Stimulated activated CD4-positive, alpha-beta T cell treated with anti-CD3 and anti-CD28 coated beads, Interleukin-1b, Interleukin-23, amount 100 ng/mL, for 48 hours (primary cell): ENCODE measurements around the gene AP2A2.

ENCODE experiments used
- DNase-seq: peaks from one replicate; pipeline ENCODE4 v3.0.0-alpha.2; 2020

Gene AP2A2

DNA sequence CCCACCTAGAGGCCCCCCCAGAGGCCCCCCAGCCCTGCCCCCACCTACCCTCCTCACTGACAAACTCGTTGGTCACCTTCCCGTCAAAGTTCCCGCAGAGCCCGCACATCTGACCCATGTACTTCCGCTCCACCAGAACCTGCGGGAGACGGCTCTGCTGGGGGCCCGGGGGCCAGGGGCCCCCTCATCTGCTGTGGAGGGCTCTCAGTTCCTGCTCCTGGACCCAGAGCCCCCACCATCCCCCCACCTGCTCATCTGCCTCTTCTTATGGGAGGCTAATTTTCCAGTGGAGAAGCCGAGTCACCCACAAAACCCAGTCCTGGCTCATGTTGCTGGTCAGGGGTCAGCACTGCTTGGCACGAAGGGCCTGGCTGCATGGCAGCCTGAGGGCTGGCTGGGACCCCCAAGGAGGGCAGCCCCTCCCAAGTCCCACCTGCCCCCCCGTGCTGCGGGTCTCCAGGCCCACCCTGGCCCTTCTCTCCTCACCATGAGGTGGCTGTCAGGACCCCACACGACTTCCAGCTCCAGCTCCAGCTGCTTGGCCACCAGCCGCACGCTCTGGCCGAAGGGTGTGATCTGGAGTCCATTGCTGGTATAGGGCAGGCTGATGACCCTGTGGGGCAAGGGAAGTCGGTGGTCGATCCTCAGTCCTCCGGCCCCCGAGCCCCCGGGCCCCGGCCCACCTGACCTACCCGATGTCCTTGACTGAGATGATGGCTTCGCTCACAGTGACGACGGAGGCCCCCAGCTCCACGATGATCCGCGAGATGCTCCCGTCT is 105.6 kb downstream of the AP2A2 start:
- DNase-seq, result no peak

DNA sequence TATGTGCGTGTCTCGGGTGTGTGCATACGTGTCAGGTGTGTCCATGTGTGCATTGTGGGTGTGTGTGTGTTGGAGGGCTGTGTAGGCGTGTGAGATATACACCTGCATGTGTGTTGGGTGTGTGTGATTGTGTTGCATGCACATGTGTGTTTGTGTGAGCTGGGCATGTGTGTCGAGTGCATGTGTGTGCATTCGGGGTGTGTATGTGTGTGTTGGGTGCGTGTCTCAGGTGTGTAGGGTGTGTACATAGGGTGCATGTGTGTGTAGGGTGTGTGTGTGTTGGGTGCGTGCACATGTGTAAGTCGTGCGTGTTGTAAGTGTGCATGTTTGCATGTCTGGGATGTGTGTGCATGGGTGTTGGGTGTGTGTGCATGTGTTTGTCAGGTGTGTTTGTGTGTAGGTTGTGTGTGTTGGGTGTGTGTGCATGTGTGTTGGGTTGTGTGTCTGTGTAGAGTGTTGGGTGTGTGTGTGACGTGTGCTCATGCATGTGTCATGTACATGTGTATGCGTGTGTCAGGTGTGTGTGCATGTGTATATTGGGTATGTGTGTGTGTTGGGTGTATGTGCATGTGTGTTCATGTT is 106.7 kb downstream of the AP2A2 start:
- no peak for DNase-seq

DNA sequence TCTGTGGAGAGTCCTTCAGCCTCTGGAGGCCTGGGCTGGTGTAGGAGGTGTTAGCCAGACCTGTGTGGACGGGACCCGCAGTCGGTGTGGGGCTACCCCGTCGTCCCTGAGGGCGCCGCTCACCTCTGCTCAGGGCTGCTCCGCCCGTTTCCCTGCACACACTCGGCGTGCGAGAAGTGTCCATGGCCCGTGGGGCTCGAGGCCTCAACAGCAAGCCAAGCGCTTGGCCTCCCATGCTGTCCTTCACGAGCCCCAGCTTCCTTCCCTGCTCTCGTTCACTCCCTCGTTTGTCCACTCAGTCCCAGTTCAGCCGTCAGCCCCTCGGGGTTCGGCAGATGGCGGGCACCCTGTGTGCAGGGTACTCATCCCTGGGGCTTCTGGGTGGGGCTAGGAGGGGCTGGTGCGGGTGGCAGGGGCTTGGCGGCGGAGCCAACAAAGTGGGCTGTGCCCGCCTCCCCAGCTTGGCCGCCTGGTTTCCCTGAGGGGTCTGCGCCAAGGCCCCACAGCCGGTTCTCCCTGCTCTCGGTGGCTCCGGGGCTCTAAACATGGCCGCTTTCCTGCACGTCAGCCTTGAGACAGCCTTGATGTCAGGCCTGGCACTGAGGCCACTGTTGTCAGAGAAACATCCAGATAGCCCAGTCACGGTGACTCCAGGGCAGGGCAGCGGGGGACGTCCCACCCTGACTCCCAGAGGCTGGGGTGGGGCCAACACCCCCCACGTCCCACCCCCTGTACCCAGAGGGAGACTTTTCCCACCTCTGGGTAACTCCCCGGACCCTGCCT is 107.5 kb downstream of the AP2A2 start:
- DNase-seq, result no peak

DNA sequence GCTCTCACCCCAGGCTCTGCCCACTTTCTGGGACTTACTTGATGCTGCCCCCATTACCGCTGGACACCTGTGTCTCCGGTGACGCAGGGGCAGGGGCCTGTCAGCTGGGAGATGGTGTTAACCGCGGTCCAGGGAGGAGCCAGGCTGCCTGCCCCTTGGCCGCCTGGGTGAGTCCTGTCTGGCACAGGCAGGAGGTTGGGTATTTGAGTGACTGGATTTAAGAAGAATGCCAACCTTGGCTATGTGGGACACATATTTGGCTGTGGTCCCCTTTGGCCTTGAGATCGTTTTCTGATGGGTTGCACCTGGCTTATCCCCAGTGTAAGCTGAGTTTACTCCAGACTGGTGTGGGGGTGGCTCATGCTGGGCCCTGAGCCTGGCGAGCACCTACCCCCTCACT is 108.3 kb downstream of the AP2A2 start:
- no peak for DNase-seq

DNA sequence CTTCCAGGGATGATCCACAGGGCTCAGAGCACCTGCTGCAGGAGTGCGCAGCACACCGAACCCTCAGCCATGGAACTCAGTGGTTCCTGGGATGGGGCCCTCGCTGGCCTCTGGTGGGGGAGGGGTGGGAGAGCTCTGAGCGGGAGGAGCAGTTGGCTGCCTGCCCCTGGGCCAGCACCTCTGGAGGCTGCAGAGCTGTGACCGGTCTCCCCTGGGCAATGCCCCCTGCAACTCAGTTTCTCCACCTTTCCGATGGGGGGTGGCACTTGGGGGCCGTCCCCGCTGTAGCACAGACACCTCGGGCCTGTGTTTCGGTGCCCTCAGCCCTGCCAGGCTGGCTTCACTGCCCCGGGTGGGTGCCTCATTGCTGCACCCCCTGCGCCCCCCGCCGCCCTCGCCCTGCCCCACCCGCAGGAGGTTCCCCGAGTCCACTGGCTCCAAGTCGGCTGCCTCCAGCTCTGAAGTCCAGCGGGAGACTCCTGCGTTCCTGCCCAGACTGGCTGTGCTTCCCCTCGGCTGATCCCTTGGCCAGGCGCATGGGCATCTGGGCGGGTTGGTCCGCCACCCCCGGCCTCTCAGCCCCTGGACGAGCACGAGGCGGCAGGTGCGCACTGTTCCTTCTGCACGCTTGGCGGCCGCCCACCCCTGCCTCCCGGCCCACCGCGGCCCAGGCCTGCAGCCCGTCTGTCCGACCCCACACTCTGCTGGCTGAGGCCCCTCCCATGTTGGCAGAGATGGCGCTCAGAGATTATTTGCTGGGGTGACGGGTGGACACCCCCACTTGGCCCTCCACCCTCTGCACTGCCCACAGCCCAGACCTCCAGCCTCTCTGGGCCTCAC is 109.0 kb downstream of the AP2A2 start:
- DNase-seq, result no peak

DNA sequence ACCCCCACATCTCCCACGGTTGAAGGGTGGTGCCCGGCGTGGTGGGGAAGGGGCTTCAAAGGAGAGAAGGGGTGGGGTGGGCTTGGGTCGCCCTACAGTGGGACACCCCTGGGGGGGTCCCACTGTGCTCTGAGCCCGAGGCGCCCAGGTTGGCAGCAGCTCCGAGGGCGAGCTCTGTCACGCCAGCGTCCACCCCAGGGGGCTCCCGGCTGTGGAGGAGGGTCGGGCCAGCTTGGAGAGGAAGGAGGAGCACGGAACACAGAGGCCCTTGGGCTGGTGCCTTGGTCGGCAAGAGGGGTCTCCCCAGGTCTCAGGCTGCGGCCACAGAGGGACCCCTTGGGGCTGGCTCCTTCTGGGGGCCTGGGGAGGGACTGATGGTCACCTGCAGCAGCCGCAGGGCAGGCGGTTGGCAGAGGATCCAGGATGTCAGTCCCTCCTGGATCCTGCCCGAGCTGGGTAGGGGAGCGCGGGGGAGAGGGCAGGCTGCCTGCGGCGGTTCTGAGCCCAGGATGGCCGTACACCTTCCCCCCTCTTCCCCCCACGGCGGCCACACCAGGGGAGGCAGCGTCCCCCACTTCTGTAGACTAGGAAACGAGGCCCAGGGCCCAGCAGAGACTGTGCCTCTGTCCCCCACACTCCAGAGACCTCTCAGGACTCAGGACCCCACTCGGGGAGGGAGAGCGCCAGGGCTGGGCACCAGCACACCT is 110.1 kb downstream of the AP2A2 start:
- no peak for DNase-seq

DNA sequence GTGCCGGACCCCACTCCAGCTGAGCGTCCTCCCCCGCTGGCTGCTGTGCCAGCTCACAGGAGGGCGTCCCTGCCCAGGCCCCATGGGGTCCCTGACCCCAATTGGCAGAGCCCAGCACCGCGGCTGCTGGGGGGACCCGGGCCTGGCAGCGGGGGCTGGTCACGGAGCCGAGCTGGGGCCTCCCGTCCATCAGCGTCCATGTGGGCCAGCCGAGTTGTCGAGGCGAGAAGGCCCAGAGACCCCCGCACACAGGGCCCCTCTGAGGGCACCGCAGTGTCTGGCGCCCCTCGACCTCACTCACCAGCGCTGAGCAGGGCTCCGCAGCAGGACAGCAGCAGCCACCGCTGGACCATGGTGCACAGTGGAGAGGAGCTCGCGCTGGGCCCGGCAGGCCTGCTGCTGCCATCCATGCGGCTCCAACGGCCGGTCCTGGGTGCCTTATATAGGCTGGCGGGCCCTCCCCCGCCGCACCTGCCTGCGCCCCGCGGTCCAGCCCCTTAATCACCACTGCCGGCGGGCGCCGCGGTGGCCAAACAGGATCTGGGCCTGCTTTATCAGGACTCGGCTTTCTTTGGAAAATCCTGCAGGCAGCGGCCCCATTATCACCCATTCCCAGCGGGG is 110.7 kb downstream of the AP2A2 start, which contains the start of gene MUC6:
TSS of gene MUC6 (minus strand) at position 416 of the 621 bp plus-strand sequence. CDS start at position 353, 63 bp downstream.
- DNase-seq, result no peak

DNA sequence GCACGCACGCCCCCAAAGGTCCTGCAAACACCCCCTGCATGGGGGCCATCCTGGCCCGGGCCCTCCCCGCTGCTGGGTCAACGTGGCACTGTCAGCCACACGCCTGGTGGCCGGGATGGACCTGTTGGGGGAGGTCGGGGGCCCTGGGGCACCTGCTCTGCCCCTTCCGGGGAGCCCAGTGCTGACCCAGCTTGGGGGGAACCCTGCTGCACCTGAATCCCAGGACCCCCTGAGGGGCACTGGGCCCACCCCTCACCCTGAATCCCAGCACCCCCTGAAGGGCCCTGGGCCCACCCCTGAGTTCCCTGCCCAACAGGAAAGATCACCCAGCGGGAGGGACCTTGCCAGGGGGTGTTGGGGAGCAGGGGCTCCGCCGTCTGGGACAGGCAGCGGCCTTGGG is 111.3 kb downstream of the AP2A2 start:
- no peak for DNase-seq

DNA sequence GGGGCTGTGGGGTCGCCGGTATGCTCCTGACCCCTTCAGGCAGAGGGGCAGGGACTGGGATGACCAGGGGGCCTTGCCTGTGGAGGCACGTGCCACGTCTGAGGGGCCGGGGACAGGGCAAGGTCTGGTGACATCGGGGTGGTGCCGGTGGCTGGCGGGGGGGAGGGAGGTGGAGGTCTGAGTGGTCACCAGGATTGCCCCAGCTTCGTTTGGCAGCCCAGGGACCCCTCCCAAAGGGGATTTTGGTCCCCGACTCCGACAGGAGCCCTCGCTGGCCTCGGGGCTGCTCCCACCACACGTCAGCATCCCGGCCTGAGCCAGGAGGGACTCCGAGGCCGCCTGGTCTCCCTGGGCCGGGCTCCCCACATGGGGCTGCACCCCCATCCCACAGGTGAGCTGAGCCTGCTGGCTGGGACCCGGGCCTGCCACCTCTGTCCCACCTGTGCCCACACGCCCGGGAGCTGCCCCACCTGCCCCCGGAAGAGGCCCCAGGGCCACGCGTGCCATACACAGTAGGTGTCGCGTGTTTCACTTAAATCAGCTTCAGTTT is 111.9 kb downstream of the AP2A2 start:
- no peak for DNase-seq

DNA sequence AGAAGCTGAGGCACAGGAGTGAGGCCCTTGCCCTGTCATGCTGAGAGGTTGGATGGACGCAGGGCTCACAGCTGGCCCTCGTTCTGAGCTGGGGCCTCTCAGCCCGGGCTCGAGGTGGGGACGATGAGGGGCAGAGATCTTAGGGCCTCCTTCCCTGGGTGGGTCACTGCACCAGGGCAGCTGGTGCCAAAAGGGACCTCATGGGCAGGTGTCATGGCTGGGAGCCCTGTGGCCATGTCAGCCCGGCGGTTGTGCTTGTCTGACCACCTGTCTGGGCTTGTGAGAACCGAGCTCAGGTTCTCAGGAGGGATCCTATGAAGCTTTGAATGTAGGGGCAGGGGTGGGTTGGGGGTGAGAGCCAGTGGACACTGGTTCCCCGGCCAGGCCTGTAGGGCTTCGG is 112.7 kb downstream of the AP2A2 start:
- DNase-seq, result no peak

DNA sequence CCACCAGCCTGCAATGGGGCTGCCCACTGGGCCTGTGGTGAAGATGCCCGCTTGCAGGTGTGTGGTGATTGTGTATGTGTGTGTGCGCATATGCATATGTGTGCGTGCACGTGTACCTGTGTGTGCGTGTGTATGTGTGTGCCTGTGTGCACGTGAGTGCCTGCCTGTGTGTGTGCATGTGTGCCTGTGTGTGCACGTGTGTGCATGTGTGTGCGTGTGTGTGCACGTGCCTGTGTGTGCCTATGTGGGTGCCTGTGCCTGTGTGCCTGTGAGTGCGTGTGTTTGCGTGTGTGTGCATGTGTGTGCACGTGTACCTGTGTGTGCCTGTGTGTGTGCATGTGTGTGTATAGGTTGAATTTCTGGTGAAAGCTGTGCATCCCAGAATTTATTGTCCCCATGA is 113.3 kb downstream of the AP2A2 start:
- no peak for DNase-seq

DNA sequence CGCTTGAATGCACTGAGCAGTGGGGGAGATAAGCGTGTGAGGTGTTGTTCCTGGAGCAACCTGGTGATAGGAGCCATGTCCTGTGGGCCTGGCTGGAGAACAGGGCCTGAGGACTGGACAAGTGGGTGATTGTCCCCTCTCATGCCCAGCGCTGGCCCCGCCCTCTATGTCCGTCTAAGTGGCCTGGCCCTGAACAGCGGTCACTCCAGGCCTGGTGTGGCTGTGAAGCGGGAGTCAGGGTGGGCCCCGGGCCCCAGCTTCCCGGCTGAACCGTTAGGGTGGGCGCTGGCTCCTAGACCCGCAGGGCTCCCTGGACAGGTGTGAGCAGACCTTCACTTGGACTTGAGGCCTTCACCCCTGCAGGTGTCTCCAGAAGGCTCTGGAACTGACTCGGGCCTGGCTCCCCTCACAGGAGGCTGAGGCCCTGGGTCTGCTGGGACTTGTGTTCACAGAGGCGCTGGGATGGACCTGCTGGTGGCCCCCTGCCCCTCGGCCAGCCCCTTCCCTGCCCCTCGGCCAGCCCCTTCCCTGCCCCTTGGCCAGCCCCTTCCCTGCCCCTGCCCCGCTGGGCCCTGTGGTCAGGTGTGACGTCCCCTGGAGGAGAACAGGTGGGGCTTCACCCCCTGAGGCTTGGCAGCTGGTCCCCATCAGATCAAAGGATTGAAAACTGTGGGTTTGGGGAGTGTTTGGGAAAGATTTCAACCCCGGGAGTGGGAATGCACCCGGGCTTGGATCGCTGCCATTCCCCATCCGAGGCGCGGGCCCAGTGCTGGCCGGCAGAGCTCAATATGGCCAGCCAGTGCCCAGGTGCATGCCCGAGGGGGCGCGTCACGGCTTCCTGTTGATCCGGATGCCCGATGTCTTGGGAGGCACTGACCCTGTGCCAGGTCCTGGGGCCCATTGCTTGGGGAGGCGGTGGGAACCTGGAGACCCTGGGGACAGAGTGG is 114.1 kb downstream of the AP2A2 start:
- no peak for DNase-seq

DNA sequence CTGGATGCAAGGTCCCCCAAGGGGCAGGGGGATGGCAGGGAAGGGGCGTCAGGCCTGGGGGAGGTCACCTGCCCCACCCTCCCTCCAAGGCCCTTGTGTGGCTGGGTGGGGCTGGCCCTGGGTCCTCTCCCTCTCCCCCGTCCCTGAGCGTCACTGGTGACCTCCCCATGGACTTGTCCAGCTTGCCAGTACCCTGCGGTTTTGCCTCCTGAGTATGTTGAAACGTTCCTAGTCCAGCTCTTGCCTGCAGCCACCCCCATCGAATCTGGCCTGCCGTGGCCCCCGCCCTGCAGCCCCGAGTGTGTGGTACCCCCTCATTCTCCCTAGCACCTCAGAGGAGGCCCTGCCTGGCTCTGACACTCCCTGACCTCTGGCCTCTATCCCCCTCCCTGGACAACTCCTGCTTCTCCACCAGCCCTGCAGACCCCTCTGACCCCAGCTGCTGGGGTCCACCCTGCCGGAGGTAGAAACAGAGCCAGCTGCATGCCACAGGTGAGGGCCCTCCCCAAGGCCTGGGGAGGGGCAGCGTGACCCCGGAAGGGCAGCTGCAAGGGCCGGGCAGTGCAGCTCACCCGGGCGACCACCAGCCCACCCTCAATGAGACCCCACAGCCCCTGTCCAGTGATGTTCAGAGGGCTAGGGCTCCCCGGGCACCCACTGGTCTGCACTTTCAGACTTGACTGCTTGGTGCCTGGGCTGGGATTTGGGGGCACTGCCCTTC is 114.9 kb downstream of the AP2A2 start:
- DNase-seq, result no peak

DNA sequence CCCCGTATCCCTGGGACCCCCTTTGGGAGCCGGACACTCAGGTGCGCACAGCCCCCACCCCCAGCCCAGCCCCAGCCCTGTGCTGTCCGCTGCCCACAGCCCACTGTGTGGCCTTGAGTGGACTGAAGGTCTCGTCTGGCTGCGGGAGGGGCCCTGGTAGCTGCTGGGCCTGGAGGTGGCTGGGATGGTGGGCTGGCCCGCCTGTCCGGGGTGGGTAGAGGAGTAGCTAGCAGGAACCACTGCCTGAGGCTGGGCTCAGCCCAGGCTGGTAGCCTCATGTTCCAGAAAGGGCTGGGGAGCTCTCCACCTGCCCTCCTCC is 115.4 kb downstream of the AP2A2 start:
- DNase-seq, result no peak

DNA sequence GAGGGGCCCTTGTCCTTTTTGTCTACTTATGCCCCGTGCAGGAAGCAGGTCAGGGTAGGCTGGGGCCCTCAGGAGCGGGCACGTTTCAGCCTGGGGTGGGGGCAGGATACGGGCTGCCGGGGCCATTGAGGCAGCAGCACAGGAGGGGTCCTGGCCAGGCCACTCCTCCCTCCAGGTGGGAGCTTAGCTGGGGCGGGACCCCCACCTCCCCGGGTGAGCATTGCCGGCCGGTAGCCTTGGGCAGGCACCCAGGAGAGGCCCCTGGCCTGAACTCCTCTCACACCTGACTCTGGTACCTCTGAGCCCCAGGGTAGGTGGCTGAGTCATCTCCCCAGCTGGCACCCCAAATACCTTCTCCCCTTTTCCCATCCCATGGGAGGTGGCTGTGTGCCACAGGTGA is 115.8 kb downstream of the AP2A2 start:
- DNase-seq, result no peak

DNA sequence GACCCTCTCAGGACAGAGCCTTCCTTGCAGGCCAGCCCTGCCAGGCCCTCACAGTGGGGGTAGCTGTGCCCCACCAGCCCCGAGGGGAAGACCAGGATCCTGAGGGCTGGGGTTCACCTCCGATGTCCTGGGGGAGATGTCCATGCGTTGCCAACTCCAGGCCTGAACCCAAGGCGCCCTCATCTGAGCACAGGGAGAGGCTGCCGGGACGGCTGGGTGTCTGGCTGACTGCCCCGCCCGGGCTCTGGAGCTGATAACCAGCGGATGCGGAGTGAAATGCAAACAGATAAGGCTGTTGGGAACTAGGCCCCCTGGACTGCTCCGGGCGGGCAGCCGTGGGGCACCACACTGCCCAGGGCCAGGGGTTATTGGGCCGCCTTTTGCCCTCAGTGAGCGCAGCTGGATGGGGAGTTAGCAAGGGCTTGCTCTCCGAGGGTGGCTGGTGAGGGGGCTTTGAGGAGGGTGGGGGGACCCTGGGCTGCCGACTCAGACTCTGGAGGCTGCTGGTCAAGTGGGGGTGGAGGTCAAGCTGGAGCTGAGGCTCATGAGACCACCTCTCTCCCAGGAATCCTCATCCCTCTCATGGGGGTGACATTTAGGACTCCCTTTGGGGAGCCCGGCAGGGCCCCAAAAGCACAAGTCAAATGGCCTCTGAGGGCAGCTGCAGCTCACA is 116.4 kb downstream of the AP2A2 start:
- DNase-seq, result no peak

DNA sequence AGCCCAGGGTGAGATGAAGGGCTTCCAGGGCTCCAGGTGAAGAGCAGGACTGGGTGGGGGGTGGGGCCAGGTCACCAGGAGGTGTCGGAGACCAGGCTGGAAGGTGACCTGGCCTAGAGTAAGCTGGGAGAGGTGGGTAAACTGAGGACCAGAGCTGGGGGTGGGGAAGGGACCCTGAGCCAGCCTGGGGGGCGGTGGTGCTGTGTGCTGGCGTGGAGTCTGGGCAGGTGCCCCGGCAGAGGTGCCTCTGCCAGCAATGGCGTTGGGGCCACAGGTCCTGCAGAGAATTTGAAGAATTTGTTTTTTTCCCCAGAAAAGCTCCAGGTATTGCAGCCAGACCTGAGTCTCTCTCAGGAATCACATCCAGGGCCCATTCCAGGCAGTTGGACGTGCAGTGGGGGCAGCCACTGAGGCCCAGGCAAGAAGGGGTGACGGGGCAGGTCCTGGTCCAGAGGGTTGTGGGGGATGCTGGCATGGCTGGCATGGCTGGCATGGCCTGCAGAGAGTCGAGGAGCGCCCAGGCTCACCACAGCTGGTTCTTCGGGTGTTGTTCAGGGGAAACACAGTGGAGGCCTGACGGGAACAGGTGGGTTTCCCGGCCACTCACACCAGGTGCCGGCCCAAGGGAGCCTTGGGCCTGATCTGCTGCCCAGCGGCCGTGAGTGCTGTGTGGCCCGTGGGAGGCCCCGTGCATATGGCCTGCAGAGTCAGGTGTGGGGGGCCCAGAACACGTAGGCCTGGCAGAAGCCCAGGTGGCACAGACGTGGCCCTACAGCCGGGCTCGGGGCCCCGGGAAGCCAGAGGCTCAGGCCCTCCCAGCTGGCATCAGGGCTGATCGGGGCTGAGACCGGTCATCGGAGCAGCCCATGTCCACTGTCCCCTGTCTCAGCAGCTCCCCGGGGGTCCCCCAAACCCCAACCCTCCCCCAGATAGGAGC is 117.2 kb downstream of the AP2A2 start:
- no peak for DNase-seq

DNA sequence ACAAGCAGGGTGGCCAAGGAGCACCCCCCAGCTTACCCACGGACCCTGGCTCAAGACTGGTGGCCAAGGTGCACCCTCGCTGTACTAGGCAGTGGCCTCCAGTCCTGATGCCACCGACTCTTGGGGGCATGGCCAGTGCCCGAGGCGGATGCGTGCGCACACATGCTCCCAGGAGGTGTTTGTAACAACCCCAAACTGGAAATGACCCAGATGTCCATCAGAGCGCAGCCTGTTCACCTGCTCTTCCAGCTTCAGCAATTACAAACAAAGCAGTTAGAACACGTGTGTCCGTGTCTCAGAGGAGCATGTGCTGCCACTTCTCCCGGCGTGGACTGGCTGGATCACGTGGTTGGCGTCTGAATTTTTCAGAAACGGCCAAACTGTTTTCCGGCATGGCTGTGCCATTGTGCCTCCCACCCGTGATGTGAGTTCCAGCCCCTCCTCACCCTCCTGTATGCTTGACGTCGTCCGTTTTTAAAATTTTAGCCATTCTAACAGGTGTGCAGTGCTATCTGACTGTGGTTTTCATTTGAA is 118.0 kb downstream of the AP2A2 start:
- DNase-seq, result no peak
